A549 (cell line): ENCODE results near the gene STAT4. TPM values are rescaled to one million over a fixed set of nuclear protein-coding genes. Genes with fewer than 3 reads are reported as not detected.

Source experiments
- ATAC-seq, 2 experiments: fragments of 200-7000 bp in 1 of 2; fragments of >200 bp in 1 of 2; cut with Nextera tagmentation in 1 of 2; cut with Tn5 transposase in 1 of 2; 3 replicates each; pipeline versions ENCODE4 v1.8.0 to v1.9.1; 2018 to 2020; ENCODE audit warnings: mild to moderate bottlenecking in 1 of 2, moderate library complexity in 1 of 2
- CTCF ChIA-PET: fragments of 300-600 bp; sonication (Branson Sonifier 250); formaldehyde crosslinking; extraction: SDS; loops from one replicate; lab custom pipeline; 2021; ENCODE audit warnings: antibody characterized with exemption, inconsistent platforms; lab: Yijun Ruan, JAX
- POLR2A ChIA-PET: fragments of 350-600 bp; formaldehyde crosslinking; extraction: SDS; loops from one replicate; lab custom pipeline; 2021; ENCODE audit warnings: antibody characterized with exemption, inconsistent platforms; lab: Yijun Ruan, JAX
- DNase-seq, 2 experiments: peaks; one replicate each; pipeline versions ENCODE4 v3.0.0 to v3.0.0-alpha.2; 2011 to 2016; ENCODE audit warnings: low read depth in 1 of 2, low spot score in 1 of 2
- FAIRE-seq: peaks from 2 replicates; lab custom pipeline; 2011; peaks lifted over from hg19 to GRCh38; lab: Jason Lieb, UNC
- H3K27ac ChIP-seq, 2 experiments: fragments of >200 bp; sonication (Bioruptor Twin); formaldehyde crosslinking; 3 replicates each; pipeline ENCODE4 v1.5.1; 2016 to 2017
- H3K4me1 ChIP-seq: fragments of >200 bp; sonication (Bioruptor Twin); formaldehyde crosslinking; 3 replicates; pipeline ENCODE4 v1.6.1; 2016
- H3K4me2 ChIP-seq: fragments of >200 bp; sonication (Bioruptor Twin); formaldehyde crosslinking; 3 replicates; pipeline ENCODE4 v1.6.1; 2016
- H3K4me3 ChIP-seq: fragments of >200 bp; sonication (Bioruptor Twin); formaldehyde crosslinking; 3 replicates; pipeline ENCODE4 v1.5.1; 2016
- H3K9me3 ChIP-seq: fragments of >200 bp; sonication (Bioruptor Twin); formaldehyde crosslinking; 3 replicates; pipeline ENCODE4 v1.6.1; 2016
- BHLHE40 ChIP-seq: IDR thresholded peaks from 2 replicates; pipeline ENCODE4 v1.6.1; 2012; ENCODE audit warnings: low read depth, low read length, inconsistent platforms
- CEBPB ChIP-seq, 2 experiments: fragments of >200 bp in 1 of 2; sonication (Bioruptor Twin) in 1 of 2; formaldehyde crosslinking in 1 of 2; IDR thresholded peaks; 2 replicates each; pipeline ENCODE4 v1.6.1; 2012 to 2016
- CHD2 ChIP-seq: fragments of 150-350 bp; IDR thresholded peaks from 2 replicates; pipeline ENCODE4 v1.6.1; 2014; ENCODE audit warnings: low read length; ENCODE audit not compliant: partially characterized antibody
- ELK1 ChIP-seq: fragments of 150-350 bp; IDR thresholded peaks from 2 replicates; pipeline ENCODE4 v1.6.1; 2014; ENCODE audit warnings: low read depth, mild to moderate bottlenecking, low read length
- EP300 ChIP-seq, 2 experiments: fragments of >200 bp; sonication (Bioruptor Twin); formaldehyde crosslinking; IDR thresholded peaks; 2 replicates in 1 of 2; 3 replicates in 1 of 2; pipeline ENCODE4 v1.6.1; 2016 to 2017
- FOSB ChIP-seq: fragments of 250-450 bp; sonication (Bioruptor Pico); IDR thresholded peaks from 2 replicates; pipeline ENCODE4 v1.5.0; 2020; ENCODE audit warnings: mild to moderate bottlenecking, moderate library complexity
- FOSL2 ChIP-seq, 2 experiments: fragments of 450-650 bp in 1 of 2; fragments of >200 bp in 1 of 2; sonication (Bioruptor Twin) in 1 of 2; formaldehyde crosslinking; IDR thresholded peaks; 2 replicates each; pipeline versions ENCODE4 v1.5.0 to v1.6.1; 2016 to 2020; ENCODE audit warnings: mild to moderate bottlenecking in 1 of 2, moderate library complexity in 1 of 2
- HOXB5 ChIP-seq: fragments of 250-450 bp; sonication (Bioruptor Pico); IDR thresholded peaks from 2 replicates; pipeline ENCODE4 v1.5.0; 2020; ENCODE audit warnings: mild to moderate bottlenecking, moderate library complexity
- MAX ChIP-seq: IDR thresholded peaks from 2 replicates; pipeline ENCODE4 v1.6.1; 2012
- MAZ ChIP-seq: fragments of 150-350 bp; IDR thresholded peaks from 2 replicates; pipeline ENCODE4 v1.6.1; 2014; ENCODE audit warnings: antibody characterized with exemption, low read depth, low read length, borderline replicate concordance
- MYC ChIP-seq: IDR thresholded peaks from 2 replicates; pipeline ENCODE4 v1.6.1; 2012; ENCODE audit warnings: mild to moderate bottlenecking, inconsistent platforms, low read length, improper control_type of control experiment, borderline replicate concordance
- NPAS2 ChIP-seq: fragments of 250-450 bp; sonication (Bioruptor Pico); IDR thresholded peaks from 2 replicates; pipeline ENCODE4 v1.8.0; 2022; ENCODE audit warnings: mild to moderate bottlenecking, moderate library complexity, borderline replicate concordance
- PBX3 ChIP-seq: IDR thresholded peaks from 2 replicates; pipeline ENCODE4 v1.6.1; 2012
- POLR2AphosphoS2 ChIP-seq: conservative IDR thresholded peaks from 2 replicates; pipeline ENCODE4 v1.6.1; 2012; ENCODE audit warnings: low read length, improper control_type of control experiment, inconsistent platforms
- RAD21 ChIP-seq, 2 experiments: fragments of >200 bp in 1 of 2; sonication (Bioruptor Twin) in 1 of 2; formaldehyde crosslinking in 1 of 2; IDR thresholded peaks in 1 of 2; conservative IDR thresholded peaks in 1 of 2; 2 replicates in 1 of 2; 3 replicates in 1 of 2; pipeline ENCODE4 v1.6.1; 2012 to 2018; ENCODE audit warnings: inconsistent platforms in 1 of 2
- RARB ChIP-seq: fragments of 250-450 bp; sonication (Bioruptor Pico); IDR thresholded peaks from 2 replicates; pipeline ENCODE4 v1.8.0; 2021; ENCODE audit warnings: mild to moderate bottlenecking, moderate library complexity
- RCOR1 ChIP-seq: fragments of 150-350 bp; IDR thresholded peaks from 2 replicates; pipeline ENCODE4 v1.6.1; 2014; ENCODE audit warnings: antibody characterized with exemption, low read length, low read depth
- REST ChIP-seq: fragments of 200-600 bp; sonication (generic); IDR thresholded peaks from 2 replicates; pipeline ENCODE4 v1.6.1; 2016; ENCODE audit warnings: antibody characterized with exemption, mild to moderate bottlenecking, moderate library complexity
- RNF2 ChIP-seq: fragments of 200-600 bp; sonication (generic); IDR thresholded peaks from 2 replicates; pipeline ENCODE4 v1.6.1; 2016; ENCODE audit warnings: low read depth, mild to moderate bottlenecking, antibody characterized with exemption, moderate library complexity, borderline replicate concordance
- USF2 ChIP-seq: fragments of 450-650 bp; IDR thresholded peaks from 2 replicates; pipeline ENCODE4 v1.6.1; 2014; ENCODE audit warnings: antibody characterized with exemption
- ZC3H11A ChIP-seq: fragments of 450-650 bp; IDR thresholded peaks from 2 replicates; pipeline ENCODE4 v1.6.1; 2014; ENCODE audit warnings: antibody characterized with exemption, mild to moderate bottlenecking
- ZFP36 ChIP-seq: fragments of 450-650 bp; IDR thresholded peaks from 2 replicates; pipeline ENCODE4 v1.6.1; 2014; ENCODE audit warnings: borderline replicate concordance; ENCODE audit not compliant: partially characterized antibody
- ZNF302 ChIP-seq: fragments of 250-450 bp; sonication (Bioruptor Pico); IDR thresholded peaks from 2 replicates; pipeline ENCODE4 v1.9.0; 2021; ENCODE audit warnings: inconsistent platforms, mild to moderate bottlenecking, moderate library complexity
- WGBS: methylation state at CpG from one replicate; pipeline ENCODE4 v1.1.6; 2017; ENCODE audit errors: missing lambda C conversion rate; 5-methylcytosine and 5-hydroxymethylcytosine counted together
- polyA plus RNA-seq, 4 experiments: library from polyadenylated mRNA; depleted of rRNA in 3 of 4; stranded (reverse); fragments of >200 nt; fragmentation: RNase III in 1 of 4; extraction: RNeasy Plus Mini Kit Qiagen cat#74134 plus additional on column Dnase treatment in 1 of 4; gene quantifications; 2 replicates in 3 of 4; 3 replicates in 1 of 4; pipeline ENCODE4 v1.2.3, GENCODE V29; 2011 to 2017

The STAT4 gene
- polyA plus RNA-seq, 2 of the 4 experiments (the other 2 are of a cell fraction) = 11.6 to 34.4 TPM

GRCh38 chr2:191150230-191150599 is 579 bp downstream of the STAT4 start:
- no peak for FAIRE-seq
- 17% methylated on average over 10 of the region's 10 CpGs for WGBS
- ATAC-seq = peak; percentile 36 to 52; a peak in 5 of 6 replicates
- DNase-seq = no peak
- Histone ChIP-seq H3K4me1 (peaks cover 26% of the 10 kb centered on the region; the same call in 2 of the 3 replicates), H3K9me3 (no peaks in the 10 kb centered on the region), H3K4me2 (peak overlapping the region; percentile 89), H3K4me3 (peak overlapping the region; percentile 75), H3K27ac (peak overlapping the region; percentile 65 to 84)
- TF ChIP-seq ZC3H11A (no peak), USF2 (no peak), RNF2 (no peak), MYC (no peak), REST (no peak), BHLHE40 (no peak), RAD21 (conservative IDR thresholded peaks at IDR 0.05 in 1 of 2, IDR thresholded peaks at IDR 0.05 in 1 of 2) (no peak), CEBPB (IDR thresholded peaks at IDR 0.05) (no peak), ZNF302 (CRISPR knock-in tag) (no peak), NPAS2 (CRISPR knock-in tag) (no peak)
- ChIA-PET CTCF (interaction anchor here (1.0 to 5.9 kb wide), 6 partner anchors 9 to 98 kb away, joined by 3 to 27 read pairs (median 4); no protein-coding TSS in a partner anchor), POLR2A (interaction anchor here (1.2 to 1.4 kb wide), 2 partner anchors 98 to 109 kb away, joined by 3 to 5 read pairs; no protein-coding TSS in a partner anchor)

- Histone ChIP-seq H3K4me1 (peaks cover 18% of the 10 kb centered on the region; the same call in 2 of the 3 replicates), H3K4me3 (no peak overlapping the region), H3K4me2 (no peak overlapping the region), H3K9me3 (no peaks in the 10 kb centered on the region), H3K27ac (no peak overlapping the region)
- no peak for DNase-seq
- ATAC-seq = no peak
- WGBS = 94% methylated on average over 4 of the region's 4 CpGs
- ChIA-PET CTCF (interaction anchor here (1.0 to 5.9 kb wide), 3 partner anchors 14 to 97 kb away, joined by 3 to 27 read pairs (median 4); no protein-coding TSS in a partner anchor), POLR2A (no interaction called here)
- no peak for FAIRE-seq
- TF ChIP-seq RARB (CRISPR knock-in tag) = no peak
- TF ChIP-seq HOXB5 = no peak
- no peak for TF ChIP-seq ELK1
Measured at GRCh38 chr2:191149391-191149790, 1.4 kb downstream of the STAT4 start.

- no peak for DNase-seq
- ATAC-seq = no peak
- H3K4me2 ChIP-seq = no peak overlapping the region
- no peak overlapping the region for H3K4me3 ChIP-seq
- FAIRE-seq = no peak
- ChIA-PET CTCF (interaction anchor here (5.9 kb wide), 1 partner anchor 97 kb away, joined by 27 read pairs; no protein-coding TSS in a partner anchor), POLR2A (no interaction called here)
- 86% methylated on average over 2 of the region's 2 CpGs for WGBS
- TF ChIP-seq FOSL2 (IDR thresholded peaks at IDR 0.05) = no peak
- TF ChIP-seq FOSL2 (CRISPR knock-in tag; IDR thresholded peaks at IDR 0.05) = no peak
- no peak for TF ChIP-seq MAZ
- TF ChIP-seq RCOR1 = no peak
- TF ChIP-seq ZFP36 = no peak
- TF ChIP-seq EP300 (IDR thresholded peaks at IDR 0.05) = no peak
- no peak for TF ChIP-seq CHD2
- TF ChIP-seq PBX3 = no peak
- no peak for TF ChIP-seq FOSB (CRISPR knock-in tag)
- TF ChIP-seq MAX = no peak
- no peak for TF ChIP-seq RAD21 (conservative IDR thresholded peaks at IDR 0.05 in 1 of 2, IDR thresholded peaks at IDR 0.05 in 1 of 2)
- TF ChIP-seq POLR2AphosphoS2 = no peak
- no peak overlapping the region for H3K27ac ChIP-seq
- H3K4me1 ChIP-seq = peaks cover 14% of the 10 kb centered on the region; the same call in 2 of the 3 replicates
- no peaks in the 10 kb centered on the region for H3K9me3 ChIP-seq
Measured at GRCh38 chr2:191148791-191149190, 2.0 kb downstream of the STAT4 start.
